ENCODE data around the gene RPS6KA2. TPM values are rescaled to one million over a fixed set of nuclear protein-coding genes. Genes with fewer than 3 reads are reported as not detected.

The RPS6KA2 gene
- total and polyA plus RNA-seq, 8 donors, result 7.9 to 95.4 (median 22.9) TPM

GRCh38 chr6:166505133-166505905, 121.7 kb downstream of the RPS6KA2 start:
- Histone ChIP-seq H3K36me3 (peaks cover 0 to 16% (median 5%) of the 10 kb centered on the region in 3 donors), H3K9me3 (no peaks in the 10 kb centered on the region), H3K27ac (no peak overlapping the region), H3K4me1 (no peaks in the 10 kb centered on the region), H3K27me3 (no peaks in the 10 kb centered on the region), H3K4me3 (no peak overlapping the region)
- no peak for FAIRE-seq
- ATAC-seq, result no peak
- intact Hi-C loops (cut with DNase I), result no loop called here
- whole genome bisulfite sequencing, 2 donors, result 93 to 96% methylated on average over 28 of the region's 28 CpGs
- DNase-seq, result no peak
- TF ChIP-seq, protein P1, sequence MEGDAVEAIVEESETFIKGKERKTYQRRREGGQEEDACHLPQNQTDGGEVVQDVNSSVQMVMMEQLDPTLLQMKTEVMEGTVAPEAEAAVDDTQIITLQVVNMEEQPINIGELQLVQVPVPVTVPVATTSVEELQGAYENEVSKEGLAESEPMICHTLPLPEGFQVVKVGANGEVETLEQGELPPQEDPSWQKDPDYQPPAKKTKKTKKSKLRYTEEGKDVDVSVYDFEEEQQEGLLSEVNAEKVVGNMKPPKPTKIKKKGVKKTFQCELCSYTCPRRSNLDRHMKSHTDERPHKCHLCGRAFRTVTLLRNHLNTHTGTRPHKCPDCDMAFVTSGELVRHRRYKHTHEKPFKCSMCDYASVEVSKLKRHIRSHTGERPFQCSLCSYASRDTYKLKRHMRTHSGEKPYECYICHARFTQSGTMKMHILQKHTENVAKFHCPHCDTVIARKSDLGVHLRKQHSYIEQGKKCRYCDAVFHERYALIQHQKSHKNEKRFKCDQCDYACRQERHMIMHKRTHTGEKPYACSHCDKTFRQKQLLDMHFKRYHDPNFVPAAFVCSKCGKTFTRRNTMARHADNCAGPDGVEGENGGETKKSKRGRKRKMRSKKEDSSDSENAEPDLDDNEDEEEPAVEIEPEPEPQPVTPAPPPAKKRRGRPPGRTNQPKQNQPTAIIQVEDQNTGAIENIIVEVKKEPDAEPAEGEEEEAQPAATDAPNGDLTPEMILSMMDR (IDR thresholded peaks at IDR 0.05), result no peak

- H3K4me3 ChIP-seq, result no peak overlapping the region
- no peaks in the 10 kb centered on the region for H3K4me1 ChIP-seq
- no peak for ATAC-seq
- no peak overlapping the region for H3K27ac ChIP-seq
- H3K36me3 ChIP-seq, result peaks cover 0 to 14% (median 3%) of the 10 kb centered on the region in 3 donors
- TF ChIP-seq, protein P1 (IDR thresholded peaks at IDR 0.05), result no peak
- WGBS, 2 donors, result 89 to 91% methylated on average over 9 of the region's 9 CpGs
- intact Hi-C loops (cut with DNase I), result no loop called here
- DNase-seq, result no peak
- H3K9me3 ChIP-seq, result no peaks in the 10 kb centered on the region
- FAIRE-seq, result no peak
- no peaks in the 10 kb centered on the region for H3K27me3 ChIP-seq
Measured at GRCh38 chr6:166504100-166504499, 123.0 kb downstream of the RPS6KA2 start.

DNA sequence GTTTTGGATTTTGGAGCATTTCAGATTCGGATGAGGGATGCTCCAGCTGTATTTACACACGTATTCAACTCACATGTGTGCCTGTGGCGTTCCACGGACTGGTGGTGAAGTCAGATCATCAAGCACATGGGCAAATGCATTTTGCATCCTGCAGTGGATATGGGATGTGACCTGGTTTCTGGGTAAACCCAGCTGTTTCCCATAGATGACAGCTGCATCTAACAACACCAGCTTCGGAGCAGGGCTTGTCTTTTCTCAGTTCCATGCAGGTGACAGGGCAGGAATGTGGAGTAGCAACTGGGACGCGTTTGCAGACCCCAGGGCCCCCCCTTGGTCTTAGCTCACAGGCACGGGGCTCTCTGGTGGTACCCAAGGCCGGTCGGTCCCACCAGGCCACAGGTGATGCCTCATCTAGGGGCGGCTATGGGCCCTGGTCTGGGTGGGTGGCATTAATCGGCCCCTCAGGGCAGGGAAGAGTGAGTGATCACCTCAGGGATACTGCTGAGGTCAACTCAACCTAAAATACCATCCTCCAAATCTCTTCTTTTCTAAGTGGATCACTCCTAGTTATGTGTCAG, 123.8 kb downstream of the RPS6KA2 start:
- intact Hi-C loops (cut with DNase I), result no loop called here
- DNase-seq (no peak), FAIRE-seq (no peak), ATAC-seq (no peak)
- WGBS, 2 donors, result 91 to 92% methylated on average over 12 of the region's 12 CpGs
- peaks cover 0 to 7% (median 0%) of the 10 kb centered on the region in 3 donors for H3K36me3 ChIP-seq
- no peaks in the 10 kb centered on the region for H3K27me3 ChIP-seq
- TF ChIP-seq, protein P1 (IDR thresholded peaks at IDR 0.05), result no peak
- no peaks in the 10 kb centered on the region for H3K9me3 ChIP-seq
- H3K4me1 ChIP-seq, result no peaks in the 10 kb centered on the region
- no peak overlapping the region for H3K27ac ChIP-seq
- H3K4me3 ChIP-seq, result no peak overlapping the region

DNA sequence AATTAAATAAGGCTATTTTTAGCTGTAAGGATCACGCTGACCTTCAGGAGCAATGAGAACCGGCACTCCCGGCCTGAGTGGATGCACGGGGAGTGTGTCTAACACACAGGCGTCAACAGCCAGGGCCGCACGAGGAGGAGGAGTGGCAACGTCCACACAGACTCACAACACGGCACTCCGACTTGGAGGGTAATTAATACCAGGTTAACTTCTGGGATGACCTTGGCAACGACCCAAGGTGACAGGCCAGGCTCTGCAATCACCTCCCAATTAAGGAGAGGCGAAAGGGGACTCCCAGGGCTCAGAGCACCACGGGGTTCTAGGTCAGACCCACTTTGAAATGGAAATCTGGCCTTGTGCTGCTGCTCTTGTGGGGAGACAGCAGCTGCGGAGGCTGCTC, 124.6 kb downstream of the RPS6KA2 start:
- H3K4me3 ChIP-seq, result no peak overlapping the region
- TF ChIP-seq, protein P1 (IDR thresholded peaks at IDR 0.05), result no peak
- no peaks in the 10 kb centered on the region for H3K27me3 ChIP-seq
- DNase-seq (no peak), FAIRE-seq (no peak), ATAC-seq (no peak)
- no peaks in the 10 kb centered on the region for H3K4me1 ChIP-seq
- no peak overlapping the region for H3K27ac ChIP-seq
- WGBS, 2 donors, result 77 to 80% methylated on average over 14 of the region's 14 CpGs
- intact Hi-C loops (cut with DNase I), result no loop called here
- H3K9me3 ChIP-seq, result no peaks in the 10 kb centered on the region
- H3K36me3 ChIP-seq, result peaks cover 0 to 7% (median 0%) of the 10 kb centered on the region in 3 donors

DNA sequence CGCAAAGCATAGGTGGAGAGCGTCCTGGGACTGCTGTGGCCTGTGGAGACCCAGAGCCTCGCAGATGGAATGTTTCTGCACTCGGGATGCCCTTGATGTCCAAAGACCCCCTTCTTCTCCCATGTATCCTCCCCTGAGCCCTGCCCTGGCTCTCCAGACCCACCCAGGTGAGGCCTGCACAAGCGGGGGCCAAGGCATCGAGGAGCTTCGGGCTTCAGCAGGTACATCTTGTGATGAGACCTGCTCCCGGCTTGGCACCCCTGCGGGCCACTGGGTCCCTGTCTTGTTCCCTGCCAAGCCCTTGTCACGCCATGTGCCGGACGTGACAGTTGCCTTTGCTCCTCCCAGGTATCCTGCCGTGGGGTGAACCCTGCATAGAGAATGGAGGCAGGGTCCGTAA, 125.8 kb downstream of the RPS6KA2 start:
- no peaks in the 10 kb centered on the region for H3K27me3 ChIP-seq
- FAIRE-seq, result no peak
- H3K36me3 ChIP-seq, result no peaks in the 10 kb centered on the region
- DNase-seq, result no peak
- no peak overlapping the region for H3K27ac ChIP-seq
- no peak overlapping the region for H3K4me3 ChIP-seq
- no peaks in the 10 kb centered on the region for H3K4me1 ChIP-seq
- intact Hi-C loops (cut with DNase I), result no loop called here
- no peaks in the 10 kb centered on the region for H3K9me3 ChIP-seq
- WGBS, 2 donors, result 89 to 91% methylated on average over 13 to 14 of the region's 14 CpGs
- TF ChIP-seq, protein P1 (IDR thresholded peaks at IDR 0.05), result no peak
- no peak for ATAC-seq
